Skeletal muscle tissue (tissue), 4 donors: ENCODE results near the gene TTC14. TPM values are rescaled to one million over a fixed set of nuclear protein-coding genes. Genes with fewer than 3 reads are reported as not detected.
A peak's percentile ranks its signal among the peaks of the same experiment; 100 is the strongest.
"Not testable (repeated sequence)": the region's sequence is repeated elsewhere in the genome, so short reads cannot be mapped to it uniquely, and the experiment has no call there.

Source experiments
- H3K27ac ChIP-seq: one replicate; pipeline ENCODE4 v1.7.0; 2013; ENCODE audit warnings: mild to moderate bottlenecking, low read depth, low read length, inconsistent platforms
- H3K27me3 ChIP-seq, 3 donors: one replicate each; pipeline ENCODE4 v1.7.0; 2013; ENCODE audit warnings: low read length in 3 of 3; ENCODE audit not compliant: control insufficient read depth in 3 of 3, insufficient read depth in 3 of 3
- H3K36me3 ChIP-seq, 3 donors: one replicate each; pipeline ENCODE4 v1.7.0; 2013; ENCODE audit warnings: low read length in 3 of 3; ENCODE audit not compliant: control insufficient read depth in 3 of 3, insufficient read depth in 3 of 3
- H3K4me1 ChIP-seq, 3 donors: one replicate each; pipeline ENCODE4 v1.7.0; 2013; ENCODE audit warnings: low read length in 3 of 3, mild to moderate bottlenecking in 3 of 3; ENCODE audit not compliant: control insufficient read depth in 3 of 3, insufficient read depth in 3 of 3
- H3K4me3 ChIP-seq, 3 donors: one replicate each; pipeline ENCODE4 v1.7.0; 2013; ENCODE audit warnings: low read length in 3 of 3
- H3K9ac ChIP-seq, 3 donors: one replicate each; pipeline ENCODE4 v1.7.0; 2013; ENCODE audit warnings: low read length in 3 of 3, mild to moderate bottlenecking in 3 of 3, moderate library complexity in 2 of 3, low read depth in 1 of 3
- H3K9me3 ChIP-seq, 3 donors: one replicate each; pipeline ENCODE4 v1.7.0; 2013; ENCODE audit warnings: low read length in 3 of 3; ENCODE audit not compliant: control insufficient read depth in 3 of 3
- total RNA-seq: library from RNA; depleted of rRNA; stranded (reverse); fragments of >200 nt; gene quantifications from one replicate; pipeline ENCODE4 v1.2.3, GENCODE V29; 2014
- donor health status: Osteomylitis.

TTC14 gene, protein sequence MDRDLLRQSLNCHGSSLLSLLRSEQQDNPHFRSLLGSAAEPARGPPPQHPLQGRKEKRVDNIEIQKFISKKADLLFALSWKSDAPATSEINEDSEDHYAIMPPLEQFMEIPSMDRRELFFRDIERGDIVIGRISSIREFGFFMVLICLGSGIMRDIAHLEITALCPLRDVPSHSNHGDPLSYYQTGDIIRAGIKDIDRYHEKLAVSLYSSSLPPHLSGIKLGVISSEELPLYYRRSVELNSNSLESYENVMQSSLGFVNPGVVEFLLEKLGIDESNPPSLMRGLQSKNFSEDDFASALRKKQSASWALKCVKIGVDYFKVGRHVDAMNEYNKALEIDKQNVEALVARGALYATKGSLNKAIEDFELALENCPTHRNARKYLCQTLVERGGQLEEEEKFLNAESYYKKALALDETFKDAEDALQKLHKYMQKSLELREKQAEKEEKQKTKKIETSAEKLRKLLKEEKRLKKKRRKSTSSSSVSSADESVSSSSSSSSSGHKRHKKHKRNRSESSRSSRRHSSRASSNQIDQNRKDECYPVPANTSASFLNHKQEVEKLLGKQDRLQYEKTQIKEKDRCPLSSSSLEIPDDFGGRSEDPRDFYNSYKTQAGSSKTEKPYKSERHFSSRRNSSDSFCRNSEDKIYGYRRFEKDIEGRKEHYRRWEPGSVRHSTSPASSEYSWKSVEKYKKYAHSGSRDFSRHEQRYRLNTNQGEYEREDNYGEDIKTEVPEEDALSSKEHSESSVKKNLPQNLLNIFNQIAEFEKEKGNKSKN
- 15.1 TPM for total RNA-seq

GRCh38 chr3:180601688-180602666 lies at the start of gene TTC14:
Gene TTC14 (plus strand): TSS chr3:180602163. CDS start chr3:180602262, 99 bp downstream.
- H3K27ac ChIP-seq, result peak within 1 kb of the TSS; percentile 56
- peak within 1 kb of the TSS; percentile 84 to 88 (median 86) for H3K9ac ChIP-seq
- H3K4me3 ChIP-seq, result peak within 1 kb of the TSS; percentile 87 to 89 (median 89)
- H3K9me3 ChIP-seq, result no peaks in the 10 kb centered on the region
- H3K27me3 ChIP-seq, result peaks cover 0 to 3% (median 2%) of the 10 kb centered on the region in 3 donors
- peaks cover 5 to 12% (median 7%) of the 10 kb centered on the region in 3 donors for H3K4me1 ChIP-seq
- peaks cover 7 to 23% (median 21%) of the 10 kb centered on the region in 3 donors for H3K36me3 ChIP-seq

DNA sequence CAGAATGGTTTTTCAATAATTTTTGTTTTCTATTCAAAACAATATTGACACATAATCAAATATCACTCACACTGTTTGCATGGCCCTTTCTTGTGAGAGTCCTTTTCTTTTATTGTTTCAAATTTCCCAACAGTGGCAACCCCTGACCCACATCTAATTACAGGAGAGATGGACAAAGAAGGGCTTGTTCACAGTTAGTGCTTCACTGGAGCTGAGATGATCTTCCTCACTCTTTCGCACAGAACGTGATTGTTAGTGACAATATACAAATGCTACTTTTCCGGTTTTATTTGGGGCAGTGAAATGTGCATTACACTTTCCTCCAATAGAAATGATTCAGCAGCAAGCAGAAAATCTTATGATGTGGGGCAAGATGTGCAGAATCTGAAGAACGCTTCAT lies 38.6 kb upstream of the TTC14 start:
- no peak overlapping the region for H3K4me3 ChIP-seq
- H3K36me3 ChIP-seq, result no peaks in the 10 kb centered on the region
- H3K9ac ChIP-seq, result no peak overlapping the region
- H3K9me3 ChIP-seq, result no peaks in the 10 kb centered on the region
- no peak overlapping the region for H3K27ac ChIP-seq
- no peaks in the 10 kb centered on the region for H3K27me3 ChIP-seq
- no peaks in the 10 kb centered on the region for H3K4me1 ChIP-seq

GRCh38 chr3:180564676-180565075 lies 37.3 kb upstream of the TTC14 start:
- no peaks in the 10 kb centered on the region for H3K27me3 ChIP-seq
- H3K9ac ChIP-seq, result no peak overlapping the region
- H3K36me3 ChIP-seq, result no peaks in the 10 kb centered on the region
- no peaks in the 10 kb centered on the region for H3K9me3 ChIP-seq
- no peak overlapping the region for H3K4me3 ChIP-seq
- no peaks in the 10 kb centered on the region for H3K4me1 ChIP-seq
- no peak overlapping the region for H3K27ac ChIP-seq

DNA sequence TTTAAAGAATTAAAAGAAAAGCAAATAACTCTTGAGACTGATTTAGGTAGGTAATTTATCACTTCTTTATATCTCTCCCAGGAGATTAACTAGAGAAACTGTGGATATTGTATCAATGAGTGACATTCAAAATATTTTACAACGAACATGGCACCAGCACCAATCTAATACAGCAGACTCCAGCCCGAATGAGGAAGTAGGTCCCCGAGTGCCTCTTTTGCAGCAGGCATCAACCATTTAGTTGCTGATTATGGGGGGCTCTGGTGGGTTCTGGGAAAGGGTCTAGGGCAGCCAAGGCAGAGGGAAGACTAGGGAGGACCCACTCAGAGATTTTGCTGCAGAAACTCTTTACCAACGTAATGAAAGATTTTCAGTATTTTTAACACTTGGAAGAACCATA lies 31.7 kb upstream of the TTC14 start:
- no peaks in the 10 kb centered on the region for H3K9me3 ChIP-seq
- H3K4me1 ChIP-seq, result no peaks in the 10 kb centered on the region
- no peak overlapping the region for H3K4me3 ChIP-seq
- H3K36me3 ChIP-seq, result no peaks in the 10 kb centered on the region
- H3K27ac ChIP-seq, result no peak overlapping the region
- H3K27me3 ChIP-seq, result no peaks in the 10 kb centered on the region
- H3K9ac ChIP-seq, result no peak overlapping the region

GRCh38 chr3:180571831-180572598 lies 29.9 kb upstream of the TTC14 start:
- Histone ChIP-seq H3K27me3 (no peaks in the 10 kb centered on the region), H3K9me3 (no peaks in the 10 kb centered on the region), H3K4me3 (no peak overlapping the region), H3K4me1 (no peaks in the 10 kb centered on the region), H3K27ac (no peak overlapping the region), H3K36me3 (no peaks in the 10 kb centered on the region), H3K9ac (no peak overlapping the region)

- Histone ChIP-seq H3K27me3 (no peaks in the 10 kb centered on the region), H3K9ac (no peak overlapping the region), H3K4me1 (no peaks in the 10 kb centered on the region), H3K4me3 (no peak overlapping the region), H3K9me3 (no peaks in the 10 kb centered on the region), H3K27ac (no peak overlapping the region), H3K36me3 (no peaks in the 10 kb centered on the region)
Observed at GRCh38 chr3:180575571-180575970, 26.4 kb upstream of the TTC14 start.

DNA sequence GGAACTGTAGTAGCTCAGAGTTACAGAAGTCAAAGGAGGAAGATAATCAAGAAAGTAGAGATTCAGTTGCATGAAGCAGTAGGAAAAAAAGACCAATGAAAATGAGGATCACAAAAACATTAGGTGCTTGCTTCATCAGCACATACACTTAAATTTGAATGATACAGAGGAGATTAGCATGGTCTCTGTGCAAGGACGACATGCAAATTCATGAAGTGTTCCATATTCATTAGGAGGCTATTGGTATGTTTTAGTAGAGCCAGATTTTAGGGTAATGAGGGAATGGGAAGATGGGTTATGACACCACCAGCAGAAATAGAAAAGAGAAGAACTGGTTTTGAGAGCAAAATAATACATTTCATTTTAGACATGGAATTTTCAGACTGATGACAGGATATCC lies 21.0 kb upstream of the TTC14 start:
- no peaks in the 10 kb centered on the region for H3K9me3 ChIP-seq
- no peaks in the 10 kb centered on the region for H3K4me1 ChIP-seq
- H3K4me3 ChIP-seq, result no peak overlapping the region
- no peak overlapping the region for H3K9ac ChIP-seq
- no peak overlapping the region for H3K27ac ChIP-seq
- no peaks in the 10 kb centered on the region for H3K27me3 ChIP-seq
- H3K36me3 ChIP-seq, result no peaks in the 10 kb centered on the region

GRCh38 chr3:180590396-180590795 lies 11.6 kb upstream of the TTC14 start:
- H3K9me3 ChIP-seq, result no peaks in the 10 kb centered on the region
- peaks cover 0 to 2% (median 0%) of the 10 kb centered on the region in 3 donors for H3K27me3 ChIP-seq
- no peaks in the 10 kb centered on the region for H3K4me1 ChIP-seq
- H3K4me3 ChIP-seq, result no peak overlapping the region
- H3K27ac ChIP-seq, result no peak overlapping the region
- H3K36me3 ChIP-seq, result no peaks in the 10 kb centered on the region
- no peak overlapping the region for H3K9ac ChIP-seq

GRCh38 chr3:180593631-180594030 lies 8.3 kb upstream of the TTC14 start:
- H3K27me3 ChIP-seq, H3K9ac ChIP-seq, H3K9me3 ChIP-seq, H3K4me3 ChIP-seq, H3K36me3 ChIP-seq, H3K4me1 ChIP-seq, H3K27ac ChIP-seq: not testable (repeated sequence)
